ENCODE measurements around the gene RNF224. TPM values are rescaled to one million over a fixed set of nuclear protein-coding genes. Genes with fewer than 3 reads are reported as not detected.

The RNF224 gene
- total and polyA plus RNA-seq, 2 of the 13 experiments (the other 11 are each of a cell fraction or from before 2014, with no cell fraction given), result 0.09 TPM; not detected in 1

- no peak for TF ChIP-seq ZBTB40 (IDR thresholded peaks at IDR 0.05)
- TF ChIP-seq ZBTB40 (CRISPR knock-in tag; IDR thresholded peaks at IDR 0.05), result no peak; the same call in 1 of the 2 replicates
- no peak; the same call in 1 of the 2 replicates for TF ChIP-seq CHD4 (IDR thresholded peaks at IDR 0.05; ENCODE audit: borderline replicate concordance, low read length)
- TF ChIP-seq NCOR1 (IDR thresholded peaks at IDR 0.05; ENCODE audit: borderline replicate concordance, low read length), result no peak
- peak; percentile 25; the same call in 1 of the 2 replicates for TF ChIP-seq ISL2 (CRISPR knock-in tag; IDR thresholded peaks at IDR 0.05)
- no peak for TF ChIP-seq PHF5A (CRISPR knock-in tag; IDR thresholded peaks at IDR 0.05; ENCODE audit: low read depth, unreplicated experiment)
- TF ChIP-seq MTF1 (CRISPR knock-in tag; IDR thresholded peaks at IDR 0.05), result no peak
- peak; percentile 71 for TF ChIP-seq MED1 (CRISPR knock-in tag; IDR thresholded peaks at IDR 0.05)
- no peak for TF ChIP-seq AHDC1 (CRISPR knock-in tag; IDR thresholded peaks at IDR 0.05; ENCODE audit: borderline replicate concordance)
- no peak for TF ChIP-seq ZNF232 (CRISPR knock-in tag; IDR thresholded peaks at IDR 0.05; ENCODE audit: borderline replicate concordance)
- peak; percentile 20; the same call in 1 of the 2 replicates for TF ChIP-seq FOXK1 (CRISPR knock-in tag; IDR thresholded peaks at IDR 0.05; ENCODE audit: borderline replicate concordance, low read depth)
- TF ChIP-seq SRSF9 (IDR thresholded peaks at IDR 0.05; ENCODE audit: borderline replicate concordance, insufficient read depth, low read depth, low read length, poor library complexity, severe bottlenecking), result no peak
- no peak for TF ChIP-seq DBP (CRISPR knock-in tag; IDR thresholded peaks at IDR 0.05; ENCODE audit: not compliant biosample characterization)
Measured at GRCh38 chr9:137254624-137255447, 27.5 kb downstream of the RNF224 start, which contains the start of gene NELFB (continued).
